Upper lobe of right lung (tissue), 1 donor: ENCODE results near the gene DYNC2I2. TPM values are rescaled to one million over a fixed set of nuclear protein-coding genes. Genes with fewer than 3 reads are reported as not detected.
"Not testable (repeated sequence)": the region's sequence is repeated elsewhere in the genome, so short reads cannot be mapped to it uniquely, and the experiment has no call there.

Source experiments
- ATAC-seq: fragments of 200-7000 bp; cut with Tn5 transposase; one replicate; pipeline ENCODE4 v1.9.1; 2020; ENCODE audit warnings: mild to moderate bottlenecking, moderate library complexity
- DNase-seq: peaks from one replicate; pipeline ENCODE4 v3.0.0-alpha.2; 2020
- H3K27ac ChIP-seq: fragments of 200-600 bp; one replicate; pipeline ENCODE4 v1.8.0; 2022
- H3K27me3 ChIP-seq: fragments of 200-600 bp; one replicate; pipeline ENCODE4 v1.8.0; 2022; ENCODE audit warnings: mild to moderate bottlenecking
- H3K36me3 ChIP-seq: fragments of 200-600 bp; one replicate; pipeline ENCODE4 v1.8.0; 2022
- H3K4me1 ChIP-seq: fragments of 200-600 bp; one replicate; pipeline ENCODE4 v1.8.0; 2022
- H3K4me3 ChIP-seq: fragments of 200-600 bp; one replicate; pipeline ENCODE4 v1.8.0; 2022; ENCODE audit warnings: mild to moderate bottlenecking
- H3K9me3 ChIP-seq: fragments of 200-600 bp; one replicate; pipeline ENCODE4 v1.8.0; 2022
- intact Hi-C: fragments of 100-400 bp; cut with DNase I; formaldehyde crosslinking; loops from one replicate; pipeline ENCODE4 v1.11.0; 2022
- total RNA-seq: library from RNA; stranded (reverse); fragmentation: NEBNext Ultra II Directional; extraction: Animal tissue kit (Norgen Biotek cat#: 25700); gene quantifications from one replicate; pipeline ENCODE4 v1.2.1, GENCODE V29; 2021
- TF ChIP-seq, protein P1 (sequence below): fragments of 200-600 bp; IDR thresholded peaks from one replicate; pipeline ENCODE4 v1.8.0; 2022; ENCODE audit warnings: antibody characterized with exemption
- donor health status: DM: no; HTN: yes; CAD: no; lungs with severe emphysema.

Gene DYNC2I2
- total RNA-seq, 1 donor from 2014 or later: 37.3 TPM

DNA sequence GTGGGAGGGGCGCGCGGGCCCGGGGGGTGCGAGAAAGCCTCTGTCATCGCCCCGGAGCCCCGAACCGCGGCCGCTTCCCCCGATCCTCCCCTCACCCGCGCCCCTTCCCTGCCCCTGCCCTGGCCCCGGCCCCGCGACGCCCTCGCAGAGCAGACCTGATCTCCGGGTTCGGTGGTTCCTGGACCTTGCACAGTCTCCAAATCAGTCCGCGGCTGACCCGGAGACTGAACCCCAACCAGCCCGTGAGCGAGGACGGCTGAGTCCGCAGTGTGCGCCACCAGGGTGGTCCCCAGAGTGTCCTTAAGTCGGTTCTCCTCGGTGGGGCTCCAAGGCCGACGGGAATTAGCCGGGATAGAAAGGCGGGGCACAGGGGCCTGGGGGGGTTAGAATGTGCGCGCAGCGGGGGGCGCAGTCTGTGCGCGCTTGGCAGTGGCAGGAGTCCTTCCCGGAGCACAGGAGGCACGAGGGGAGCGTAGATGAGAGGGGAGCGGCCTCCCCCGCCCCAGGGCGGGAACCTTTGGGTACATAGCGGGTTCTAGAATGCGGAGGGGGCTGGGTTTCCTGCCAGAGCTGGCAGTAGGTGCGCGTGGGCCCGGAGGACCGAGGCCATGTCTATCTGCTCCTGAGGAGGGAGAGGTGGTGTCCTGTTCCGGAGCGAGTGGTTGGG, 46.4 kb upstream of the DYNC2I2 start:
- intact Hi-C loops: no loop called here

DNA sequence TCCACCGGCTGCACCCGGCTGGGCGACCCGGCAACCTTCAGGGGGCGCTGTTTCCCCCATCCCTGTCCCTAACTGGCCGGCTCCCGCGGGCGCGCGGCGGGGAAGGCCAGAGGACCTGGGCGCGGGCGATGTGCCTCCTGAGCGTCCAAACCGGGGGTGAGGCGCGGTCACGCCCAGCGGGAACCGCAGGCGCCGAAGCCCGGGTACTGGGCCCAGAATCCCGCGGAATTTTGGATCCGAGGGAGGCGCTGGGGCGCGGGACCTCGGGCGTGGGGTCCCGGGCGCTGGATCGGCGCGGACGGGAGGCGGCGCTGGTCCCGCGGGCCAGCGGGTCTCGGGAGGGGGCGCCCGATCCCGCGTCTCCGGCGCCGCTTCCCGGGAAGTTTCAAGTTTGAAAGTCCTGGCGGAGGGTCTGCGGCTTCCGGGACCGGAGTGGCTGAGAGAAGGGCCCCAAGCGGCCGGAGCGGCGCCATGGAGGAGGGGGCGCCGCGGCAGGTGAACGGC, 45.9 kb upstream of the DYNC2I2 start, which contains the start of gene PKN3:
PKN3 (plus strand) TSS at position 59 of the 504 bp plus-strand sequence; CDS start at position 472, 413 bp downstream.
- no peaks in the 10 kb centered on the region for H3K9me3 ChIP-seq
- ATAC-seq: peak; percentile 95
- peak; percentile 95 for DNase-seq
- peak within 1 kb of the TSS; percentile 77 for H3K4me3 ChIP-seq
- intact Hi-C loops: no loop called here
- TF ChIP-seq, protein P1, sequence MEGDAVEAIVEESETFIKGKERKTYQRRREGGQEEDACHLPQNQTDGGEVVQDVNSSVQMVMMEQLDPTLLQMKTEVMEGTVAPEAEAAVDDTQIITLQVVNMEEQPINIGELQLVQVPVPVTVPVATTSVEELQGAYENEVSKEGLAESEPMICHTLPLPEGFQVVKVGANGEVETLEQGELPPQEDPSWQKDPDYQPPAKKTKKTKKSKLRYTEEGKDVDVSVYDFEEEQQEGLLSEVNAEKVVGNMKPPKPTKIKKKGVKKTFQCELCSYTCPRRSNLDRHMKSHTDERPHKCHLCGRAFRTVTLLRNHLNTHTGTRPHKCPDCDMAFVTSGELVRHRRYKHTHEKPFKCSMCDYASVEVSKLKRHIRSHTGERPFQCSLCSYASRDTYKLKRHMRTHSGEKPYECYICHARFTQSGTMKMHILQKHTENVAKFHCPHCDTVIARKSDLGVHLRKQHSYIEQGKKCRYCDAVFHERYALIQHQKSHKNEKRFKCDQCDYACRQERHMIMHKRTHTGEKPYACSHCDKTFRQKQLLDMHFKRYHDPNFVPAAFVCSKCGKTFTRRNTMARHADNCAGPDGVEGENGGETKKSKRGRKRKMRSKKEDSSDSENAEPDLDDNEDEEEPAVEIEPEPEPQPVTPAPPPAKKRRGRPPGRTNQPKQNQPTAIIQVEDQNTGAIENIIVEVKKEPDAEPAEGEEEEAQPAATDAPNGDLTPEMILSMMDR: peak; percentile 82
- peak within 1 kb of the TSS; percentile 80 for H3K27ac ChIP-seq
- peaks cover 9% of the 10 kb centered on the region for H3K4me1 ChIP-seq
- no peaks in the 10 kb centered on the region for H3K27me3 ChIP-seq
- H3K36me3 ChIP-seq: no peaks in the 10 kb centered on the region

More for the DNA sequence above, 46.4 kb upstream of the DYNC2I2 start:
- Histone ChIP-seq H3K4me1 (peaks cover 9% of the 10 kb centered on the region), H3K27ac (peak overlapping the region; percentile 80), H3K36me3 (no peaks in the 10 kb centered on the region), H3K27me3 (no peaks in the 10 kb centered on the region), H3K9me3 (no peaks in the 10 kb centered on the region), H3K4me3 (peak overlapping the region; percentile 77)
- DNase-seq (peak; percentile 69), ATAC-seq (peak; percentile 24)
- TF ChIP-seq, protein P1: no peak

DNA sequence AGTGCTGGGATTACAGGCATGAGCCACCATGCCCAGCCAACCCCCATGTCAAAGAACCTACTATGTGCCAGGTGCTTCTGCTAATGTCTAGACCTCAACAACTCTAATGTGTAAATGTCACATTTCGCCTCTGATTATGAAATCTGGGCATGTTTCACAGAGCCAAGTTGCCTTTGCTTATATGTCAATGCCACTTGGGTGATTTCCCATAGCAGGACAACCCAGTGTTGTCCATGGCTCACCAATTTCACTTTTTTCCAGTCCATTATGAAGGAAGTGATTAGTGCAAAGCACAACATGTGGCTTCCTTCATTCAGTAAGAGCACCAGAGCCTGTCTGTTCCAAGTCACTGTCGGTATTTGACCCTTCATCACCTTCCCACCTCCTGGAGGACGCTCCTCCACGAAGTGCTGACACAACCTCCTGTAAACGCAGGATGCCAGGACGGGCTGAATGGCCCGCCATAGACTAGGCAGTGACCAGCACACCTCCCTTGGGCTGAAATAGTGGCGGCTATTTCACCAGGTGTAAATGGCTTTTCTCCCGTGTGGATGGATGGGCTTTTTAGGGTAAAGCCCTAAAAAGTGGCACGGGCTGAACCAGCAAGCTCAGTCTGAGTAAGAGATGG, 44.7 kb upstream of the DYNC2I2 start:
- H3K4me1 ChIP-seq: peaks cover 9% of the 10 kb centered on the region
- intact Hi-C loops: no loop called here
- H3K9me3 ChIP-seq: no peaks in the 10 kb centered on the region
- no peaks in the 10 kb centered on the region for H3K27me3 ChIP-seq
- H3K4me3 ChIP-seq: no peak overlapping the region
- no peak overlapping the region for H3K27ac ChIP-seq
- TF ChIP-seq, protein P1: no peak
- ATAC-seq (no peak), DNase-seq (peak; percentile 42)
- peaks cover 5% of the 10 kb centered on the region for H3K36me3 ChIP-seq

DNA sequence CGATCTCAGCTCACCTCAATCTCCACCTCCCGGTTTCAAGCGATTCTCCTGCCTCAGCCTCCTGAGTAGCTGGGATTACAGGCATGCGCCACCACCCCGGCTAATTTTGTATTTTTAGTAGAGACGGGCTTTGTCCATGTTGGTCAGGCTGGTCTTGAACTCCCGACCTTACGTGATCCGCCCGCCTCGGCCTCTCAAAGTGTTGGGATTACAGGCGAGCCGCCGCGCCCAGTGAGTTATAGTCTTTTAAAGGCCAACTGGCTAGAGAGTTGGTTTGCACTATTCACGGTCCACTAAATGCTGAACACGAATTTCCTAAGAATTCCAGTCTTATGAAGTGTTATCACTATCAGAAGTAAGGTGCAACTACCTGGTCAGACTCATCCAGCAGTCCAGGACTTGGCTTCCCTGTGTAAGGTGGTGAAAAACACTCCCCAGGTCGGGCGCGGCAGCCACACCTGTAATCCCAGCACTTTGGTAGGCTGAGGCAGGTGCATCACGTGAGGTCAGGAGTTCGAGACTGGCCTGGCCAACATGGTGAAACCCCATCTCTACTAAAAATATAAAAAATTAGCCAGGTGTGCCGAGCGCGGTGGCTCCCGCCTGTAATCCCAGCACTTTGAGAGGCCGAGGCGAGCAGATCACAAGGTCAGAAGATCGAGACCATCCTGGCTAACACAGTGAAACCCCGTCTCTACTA, 42.6 kb upstream of the DYNC2I2 start:
- intact Hi-C loops, ATAC-seq, H3K9me3 ChIP-seq, H3K27ac ChIP-seq, H3K27me3 ChIP-seq, H3K4me3 ChIP-seq, H3K4me1 ChIP-seq: not testable (repeated sequence)
- DNase-seq: peak; percentile 31
- H3K36me3 ChIP-seq: peaks cover 25% of the 10 kb centered on the region

DNA sequence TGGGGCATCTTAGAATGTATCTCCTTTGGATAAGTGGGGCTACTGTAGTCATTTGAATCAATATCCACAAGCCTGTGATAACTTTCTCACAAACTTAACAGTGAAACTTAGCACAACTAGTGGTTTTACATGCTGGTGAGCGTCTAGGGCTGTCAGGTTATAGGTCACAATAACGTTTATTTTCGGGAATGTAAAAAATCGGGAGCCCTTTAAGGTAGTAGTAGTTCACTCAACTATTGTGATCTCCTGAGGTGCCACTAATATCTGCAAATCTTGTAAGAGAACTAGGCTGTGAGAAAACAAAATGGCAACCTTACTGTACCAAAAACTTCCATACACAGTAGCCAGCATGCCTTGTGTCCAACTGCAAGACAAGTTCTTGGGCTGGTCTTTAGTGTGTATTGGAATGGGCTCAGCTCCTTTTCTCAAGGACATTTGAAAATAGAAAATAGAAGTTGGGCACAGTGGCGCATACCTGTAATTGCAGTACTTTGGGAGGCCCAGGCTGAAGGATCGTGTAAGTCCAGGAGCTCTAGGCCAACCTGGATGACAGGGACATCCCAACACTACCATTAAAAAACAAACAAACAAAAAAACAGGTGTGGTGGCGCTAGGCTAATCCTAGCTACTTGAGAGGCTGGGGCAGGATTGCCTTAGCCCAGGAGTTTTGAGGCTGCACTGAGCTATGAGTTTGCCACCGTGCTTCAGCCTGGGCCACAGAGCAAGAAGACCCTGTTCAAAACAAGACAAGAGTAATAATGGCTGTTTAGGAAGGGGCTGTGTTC, 40.5 kb upstream of the DYNC2I2 start:
- intact Hi-C loops: no loop called here
- TF ChIP-seq, protein P1: no peak
- peak; percentile 10 for DNase-seq
- Histone ChIP-seq H3K36me3 (peaks cover 46% of the 10 kb centered on the region), H3K27me3 (no peaks in the 10 kb centered on the region), H3K4me3 (no peak overlapping the region), H3K4me1 (peaks cover 7% of the 10 kb centered on the region), H3K27ac (no peak overlapping the region), H3K9me3 (no peaks in the 10 kb centered on the region)
- no peak for ATAC-seq
